Caco-2 (cell line): ENCODE data around the gene SSRP1. TPM values are rescaled to one million over a fixed set of nuclear protein-coding genes. Genes with fewer than 3 reads are reported as not detected.

Experiments used
- BruUV-seq: library from RNA; stranded (reverse); fragments of 400-500 nt; replicated peaks from 2 replicates; lab custom pipeline; 2021; lab: Mats Ljungman, UMichigan
- CTCF ChIA-PET: fragments of 300-600 bp; sonication (Branson Sonifier 250); formaldehyde crosslinking; loops from one replicate; lab custom pipeline; 2022; ENCODE audit warnings: antibody characterized with exemption; lab: Charles Lee
- POLR2A ChIA-PET: fragments of 300-600 bp; sonication (Branson Sonifier 250); formaldehyde crosslinking; loops from one replicate; lab custom pipeline; 2022; ENCODE audit warnings: antibody characterized with exemption; lab: Charles Lee
- DNase-seq, 2 experiments: peaks; one replicate each; pipeline versions ENCODE4 v3.0.0 to v3.0.0-alpha.2; 2020 to 2022
- H3K27me3 ChIP-seq: replicated peaks from 2 replicates; pipeline ENCODE4 v1.6.0; 2011; ENCODE audit warnings: low read length; ENCODE audit not compliant: control insufficient read depth, insufficient read depth
- H3K36me3 ChIP-seq: 2 replicates; pipeline ENCODE4 v1.5.1; 2011; ENCODE audit warnings: low read length; ENCODE audit not compliant: control insufficient read depth, insufficient read depth
- H3K4me1 ChIP-seq: fragments of 250-450 bp; sonication (Bioruptor Pico); 2 replicates; pipeline ENCODE4 v1.5.1; 2020; ENCODE audit warnings: mild to moderate bottlenecking
- H3K4me3 ChIP-seq: 2 replicates; pipeline ENCODE4 v1.5.1; 2011; ENCODE audit warnings: low read depth, mild to moderate bottlenecking, control low read depth, low read length
- H3K9me3 ChIP-seq: fragments of 250-450 bp; sonication (Bioruptor Pico); 2 replicates; pipeline ENCODE4 v1.5.1; 2020; ENCODE audit warnings: mild to moderate bottlenecking, moderate library complexity
- H3K27ac Mint-ChIP-seq: one replicate; pipeline ENCODE4 v1.8.0; 2022; ENCODE audit warnings: mixed read lengths; ENCODE audit not compliant: unreplicated experiment
- H3K27me3 Mint-ChIP-seq: one replicate; pipeline ENCODE4 v1.8.0; 2022; ENCODE audit warnings: mixed read lengths; ENCODE audit not compliant: insufficient read depth, unreplicated experiment
- H3K36me3 Mint-ChIP-seq: one replicate; pipeline ENCODE4 v1.8.0; 2022; ENCODE audit warnings: mild to moderate bottlenecking, mixed read lengths; ENCODE audit not compliant: insufficient read depth, unreplicated experiment
- H3K4me1 Mint-ChIP-seq: one replicate; pipeline ENCODE4 v1.8.0; 2022; ENCODE audit warnings: low read depth, mixed read lengths; ENCODE audit not compliant: unreplicated experiment
- H3K4me3 Mint-ChIP-seq: one replicate; pipeline ENCODE4 v1.8.0; 2022; ENCODE audit warnings: mild to moderate bottlenecking, moderate library complexity, mixed read lengths; ENCODE audit not compliant: unreplicated experiment
- H3K9me3 Mint-ChIP-seq: one replicate; pipeline ENCODE4 v1.8.0; 2022; ENCODE audit warnings: mixed read lengths; ENCODE audit not compliant: unreplicated experiment
- intact Hi-C: fragments of 100-400 bp; cut with micrococcal nuclease; formaldehyde crosslinking; loops from one replicate; pipeline ENCODE4 v1.10.0; 2022; ENCODE audit not compliant: unreplicated experiment
- total RNA-seq: library from RNA; stranded (reverse); gene quantifications from 2 replicates; pipeline ENCODE4 v1.2.3, GENCODE V29; 2022
- TF ChIP-seq, protein P1 (sequence below), 2 experiments: fragments of 200-600 bp in 1 of 2; IDR thresholded peaks; 1 replicate in 1 of 2; 2 replicates in 1 of 2; pipeline versions ENCODE4 v1.5.1 to v1.8.0; 2011 to 2022; ENCODE audit warnings: antibody characterized with exemption in 1 of 2, control low read depth in 1 of 2, inconsistent platforms in 1 of 2, low read depth in 1 of 2, low read length in 1 of 2, mild to moderate bottlenecking in 1 of 2, moderate library complexity in 1 of 2; ENCODE audit not compliant: insufficient read depth in 1 of 2, severe bottlenecking in 1 of 2, unreplicated experiment in 1 of 2

Gene SSRP1
- total RNA-seq, 1 experiment from 2014 or later, result 212 TPM

DNA sequence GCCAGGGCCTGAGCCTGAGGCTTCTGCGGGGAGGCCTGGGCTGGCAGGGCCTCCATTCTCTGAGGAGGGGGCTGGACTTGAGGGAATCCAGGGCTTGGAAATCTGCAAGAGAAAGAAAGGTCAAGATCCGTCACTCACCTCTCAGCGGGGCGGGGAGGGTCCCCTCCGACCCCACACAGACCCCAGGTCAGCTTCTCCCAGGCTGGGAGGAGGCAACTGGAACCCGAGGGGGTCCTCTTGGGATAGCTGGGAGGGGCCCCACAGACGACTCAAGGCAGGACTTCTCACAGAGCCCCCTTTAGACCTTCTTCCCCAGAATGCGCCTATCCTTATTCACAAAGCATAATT, 21.9 kb downstream of the SSRP1 start:
- CTCF ChIA-PET, result no interaction called here
- no peak overlapping the region for H3K27ac Mint-ChIP-seq
- H3K9me3 Mint-ChIP-seq, result no peaks in the 10 kb centered on the region
- H3K27me3 ChIP-seq, result no peaks in the 10 kb centered on the region
- no TSS peak for BruUV-seq
- POLR2A ChIA-PET, result no interaction called here
- TF ChIP-seq, protein P1, sequence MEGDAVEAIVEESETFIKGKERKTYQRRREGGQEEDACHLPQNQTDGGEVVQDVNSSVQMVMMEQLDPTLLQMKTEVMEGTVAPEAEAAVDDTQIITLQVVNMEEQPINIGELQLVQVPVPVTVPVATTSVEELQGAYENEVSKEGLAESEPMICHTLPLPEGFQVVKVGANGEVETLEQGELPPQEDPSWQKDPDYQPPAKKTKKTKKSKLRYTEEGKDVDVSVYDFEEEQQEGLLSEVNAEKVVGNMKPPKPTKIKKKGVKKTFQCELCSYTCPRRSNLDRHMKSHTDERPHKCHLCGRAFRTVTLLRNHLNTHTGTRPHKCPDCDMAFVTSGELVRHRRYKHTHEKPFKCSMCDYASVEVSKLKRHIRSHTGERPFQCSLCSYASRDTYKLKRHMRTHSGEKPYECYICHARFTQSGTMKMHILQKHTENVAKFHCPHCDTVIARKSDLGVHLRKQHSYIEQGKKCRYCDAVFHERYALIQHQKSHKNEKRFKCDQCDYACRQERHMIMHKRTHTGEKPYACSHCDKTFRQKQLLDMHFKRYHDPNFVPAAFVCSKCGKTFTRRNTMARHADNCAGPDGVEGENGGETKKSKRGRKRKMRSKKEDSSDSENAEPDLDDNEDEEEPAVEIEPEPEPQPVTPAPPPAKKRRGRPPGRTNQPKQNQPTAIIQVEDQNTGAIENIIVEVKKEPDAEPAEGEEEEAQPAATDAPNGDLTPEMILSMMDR (IDR thresholded peaks at IDR 0.05; ENCODE audit: insufficient read depth in 1 of 2, low read depth in 1 of 2, low read length in 1 of 2, severe bottlenecking in 1 of 2, unreplicated experiment in 1 of 2), result no peak
- no peaks in the 10 kb centered on the region for H3K27me3 Mint-ChIP-seq
- intact Hi-C loops, result no loop called here
- no peak overlapping the region for H3K4me3 Mint-ChIP-seq
- DNase-seq, result no peak
- peaks cover 17% of the 10 kb centered on the region for H3K36me3 ChIP-seq
- H3K4me3 ChIP-seq, result no peak overlapping the region
- H3K4me1 ChIP-seq, result peaks cover 44% of the 10 kb centered on the region
- peaks cover 44% of the 10 kb centered on the region for H3K36me3 Mint-ChIP-seq
- H3K9me3 ChIP-seq, result no peaks in the 10 kb centered on the region
- peaks cover 21% of the 10 kb centered on the region for H3K4me1 Mint-ChIP-seq

DNA sequence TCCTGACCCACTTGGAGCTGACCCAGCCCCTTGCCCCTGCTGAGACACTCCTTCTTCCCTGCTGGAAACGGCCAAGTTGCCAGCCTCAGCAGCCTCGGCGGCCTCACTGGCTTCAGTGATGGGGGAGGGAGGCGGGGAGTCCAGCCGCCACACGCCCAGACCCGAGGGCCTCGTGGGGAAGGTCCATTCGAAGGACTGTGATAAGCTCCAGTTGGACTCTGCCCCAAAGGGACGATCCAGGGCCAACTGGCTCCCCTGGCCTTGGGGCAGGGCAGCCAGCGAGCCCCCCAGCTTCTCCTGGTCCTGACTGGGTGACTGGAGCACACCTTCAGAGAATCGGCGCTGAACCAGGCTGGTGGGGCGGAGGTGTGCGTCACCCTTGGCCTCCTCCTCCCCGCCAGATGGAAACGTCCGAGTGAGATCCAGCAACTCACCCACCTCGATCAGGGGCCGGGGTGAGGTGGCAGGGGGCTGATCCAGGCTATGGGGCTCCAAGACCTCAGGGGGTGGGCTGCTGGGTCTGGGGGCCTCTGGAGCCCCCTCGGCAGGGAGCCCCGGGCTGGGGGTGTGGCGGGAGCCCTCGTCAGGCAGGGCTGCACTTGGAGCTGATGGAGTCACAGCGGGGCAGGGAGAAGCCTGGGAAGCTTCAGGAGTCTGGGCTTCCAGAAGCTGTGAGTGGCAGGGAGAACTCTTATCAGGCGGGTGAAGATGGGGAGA, 22.5 kb downstream of the SSRP1 start:
- Histone ChIP-seq H3K4me1 (peaks cover 43% of the 10 kb centered on the region), H3K36me3 (peaks cover 16% of the 10 kb centered on the region), H3K27me3 (no peaks in the 10 kb centered on the region), H3K4me3 (no peak overlapping the region), H3K9me3 (no peaks in the 10 kb centered on the region)
- no TSS peak for BruUV-seq
- CTCF ChIA-PET, result interaction anchor here (2.1 kb wide), 1 partner anchor 11 kb away, joined by 9 read pairs; the partner anchor contains the start of gene TNKS1BP1
- Mint-ChIP-seq H3K27ac (no peak overlapping the region), H3K4me3 (no peak overlapping the region), H3K4me1 (peaks cover 26% of the 10 kb centered on the region), H3K27me3 (no peaks in the 10 kb centered on the region), H3K36me3 (peaks cover 49% of the 10 kb centered on the region), H3K9me3 (no peaks in the 10 kb centered on the region)
- POLR2A ChIA-PET, result no interaction called here
- intact Hi-C loops, result no loop called here
- TF ChIP-seq, protein P1 (IDR thresholded peaks at IDR 0.05; ENCODE audit: insufficient read depth in 1 of 2, low read depth in 1 of 2, low read length in 1 of 2, severe bottlenecking in 1 of 2, unreplicated experiment in 1 of 2), result no peak
- no peak for DNase-seq

DNA sequence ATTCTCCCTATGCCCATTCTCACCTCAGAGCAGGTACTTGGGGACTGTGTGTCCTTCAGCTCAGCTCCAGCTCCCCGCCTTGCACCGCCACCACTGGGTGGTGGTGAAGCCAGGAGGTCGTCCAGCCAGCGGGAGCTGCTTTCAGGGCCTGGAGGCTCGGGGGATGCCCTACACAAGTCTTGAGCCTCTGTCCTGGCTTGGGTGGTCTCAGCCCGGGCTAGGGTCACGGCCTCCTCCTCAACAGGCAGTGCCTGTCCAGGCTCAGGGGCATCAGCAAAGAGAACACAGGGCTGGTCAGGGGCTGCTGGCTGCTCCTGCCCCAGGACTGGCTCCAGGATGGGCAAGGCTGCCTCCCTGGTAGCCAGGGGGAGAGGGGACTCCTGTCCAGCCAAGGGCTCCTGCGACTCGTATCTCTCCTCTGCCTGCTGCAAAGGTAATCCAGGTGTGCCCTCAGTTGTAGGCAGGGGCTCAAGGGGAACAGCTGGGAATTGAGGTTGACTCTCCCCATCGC, 23.1 kb downstream of the SSRP1 start:
- Mint-ChIP-seq H3K4me1 (peaks cover 28% of the 10 kb centered on the region), H3K9me3 (no peaks in the 10 kb centered on the region), H3K27ac (peak overlapping the region; percentile 74), H3K4me3 (no peak overlapping the region), H3K36me3 (peaks cover 55% of the 10 kb centered on the region), H3K27me3 (no peaks in the 10 kb centered on the region)
- no TSS peak for BruUV-seq
- no peaks in the 10 kb centered on the region for H3K27me3 ChIP-seq
- POLR2A ChIA-PET, result interaction anchor here (1.8 to 1.9 kb wide), 2 partner anchors 9 to 12 kb away, joined by 9 to 18 read pairs; partner anchors contain the start of gene TNKS1BP1
- TF ChIP-seq, protein P1 (IDR thresholded peaks at IDR 0.05; ENCODE audit: insufficient read depth in 1 of 2, low read depth in 1 of 2, low read length in 1 of 2, severe bottlenecking in 1 of 2, unreplicated experiment in 1 of 2), result no peak
- intact Hi-C loops, result no loop called here
- no peak for DNase-seq
- H3K9me3 ChIP-seq, result no peaks in the 10 kb centered on the region
- no peak overlapping the region for H3K4me3 ChIP-seq
- H3K36me3 ChIP-seq, result peaks cover 16% of the 10 kb centered on the region
- H3K4me1 ChIP-seq, result peaks cover 40% of the 10 kb centered on the region
- CTCF ChIA-PET, result interaction anchor here (0.9 to 2.1 kb wide), 2 partner anchors 12 to 63 kb away, joined by 9 to 14 read pairs; partner anchors contain the start of gene TNKS1BP1
